Stimulated activated CD8-positive, alpha-beta memory T cell treated with anti-CD3 and anti-CD28 coated beads, Interleukin-15, amount 100 ng/mL, for 24 hours (primary cell): ENCODE data around the gene SRSF5.
A peak's percentile ranks its signal among the peaks of the same experiment; 100 is the strongest.
"Not testable (repeated sequence)": the region's sequence is repeated elsewhere in the genome, so short reads cannot be mapped to it uniquely, and the experiment has no call there.

ENCODE experiments used
- DNase-seq: peaks from one replicate; pipeline ENCODE4 v3.0.0-alpha.2; 2020; ENCODE audit warnings: low read depth

Gene SRSF5

GRCh38 chr14:69766984-69767368 lies at the start of gene SRSF5:
TSS of gene SRSF5 (plus strand) at chr14:69767142. CDS start at chr14:69768157, 1,015 bp downstream.
- DNase-seq, result peak; percentile 88

GRCh38 chr14:69718614-69719013 lies 48.3 kb upstream of the SRSF5 start:
- not testable (repeated sequence) for DNase-seq

- no peak for DNase-seq
Measured at GRCh38 chr14:69719501-69719951, 47.4 kb upstream of the SRSF5 start.

- no peak for DNase-seq
Measured at GRCh38 chr14:69720912-69721311, 46.0 kb upstream of the SRSF5 start.

GRCh38 chr14:69726761-69727511 lies 40.0 kb upstream of the SRSF5 start:
- peak; percentile 77 for DNase-seq

- DNase-seq, result no peak
Measured at GRCh38 chr14:69727860-69728259, 39.1 kb upstream of the SRSF5 start.

- DNase-seq, result not testable (repeated sequence)
Measured at GRCh38 chr14:69731919-69732598, 34.9 kb upstream of the SRSF5 start.

- not testable (repeated sequence) for DNase-seq
Measured at GRCh38 chr14:69736405-69736804, 30.5 kb upstream of the SRSF5 start.

GRCh38 chr14:69741055-69741454 lies 25.9 kb upstream of the SRSF5 start:
- no peak for DNase-seq

- no peak for DNase-seq
Measured at GRCh38 chr14:69749956-69750355, 17.0 kb upstream of the SRSF5 start.

GRCh38 chr14:69750495-69750894 lies 16.4 kb upstream of the SRSF5 start:
- no peak for DNase-seq

- DNase-seq, result no peak
Measured at GRCh38 chr14:69752773-69753172, 14.2 kb upstream of the SRSF5 start.

- no peak for DNase-seq
Measured at GRCh38 chr14:69753860-69754259, 13.1 kb upstream of the SRSF5 start.

- no peak for DNase-seq
Measured at GRCh38 chr14:69754487-69754886, 12.5 kb upstream of the SRSF5 start.

- DNase-seq, result no peak
Measured at GRCh38 chr14:69755296-69755695, 11.6 kb upstream of the SRSF5 start.

- no peak for DNase-seq
Measured at GRCh38 chr14:69755784-69756183, 11.2 kb upstream of the SRSF5 start.

GRCh38 chr14:69756298-69756697 lies 10.6 kb upstream of the SRSF5 start:
- no peak for DNase-seq

- no peak for DNase-seq
Measured at GRCh38 chr14:69760810-69761209, 6.1 kb upstream of the SRSF5 start.

GRCh38 chr14:69763761-69764510 lies 3.0 kb upstream of the SRSF5 start:
- DNase-seq, result no peak

- peak; percentile 85 for DNase-seq
Measured at GRCh38 chr14:69767369-69767999, 542 bp downstream of the SRSF5 start.

GRCh38 chr14:69768873-69769272 lies 1.9 kb downstream of the SRSF5 start:
- DNase-seq, result no peak

GRCh38 chr14:69769623-69770022 lies 2.7 kb downstream of the SRSF5 start:
- DNase-seq, result no peak
